Measurements from ENCODE around the gene CAD. TPM values are rescaled to one million over a fixed set of nuclear protein-coding genes. Genes with fewer than 3 reads are reported as not detected.
"Not testable (repeated sequence)": the region's sequence is repeated elsewhere in the genome, so short reads cannot be mapped to it uniquely, and the experiment has no call there.

CAD gene
- total RNA-seq, 4 donors from 2014 or later: 17.6 to 34.5 (median 22.0) TPM

GRCh38 chr2:27175330-27175729 is 41.8 kb upstream of the CAD start:
- DNase-seq: no peak
- H3K36me3 ChIP-seq: no peaks in the 10 kb centered on the region
- H3K9me3 ChIP-seq: no peaks in the 10 kb centered on the region
- intact Hi-C loops (cut with DNase I): no loop called here
- 62 to 66% methylated on average over 8 of the region's 8 CpGs for WGBS, 2 donors
- no peak overlapping the region for H3K4me3 ChIP-seq
- peaks cover 0 to 51% (median 0%) of the 10 kb centered on the region in 4 donors for H3K27me3 ChIP-seq
- no peak for TF ChIP-seq POLR2A (IDR thresholded peaks at IDR 0.05)
- TF ChIP-seq CTCF (IDR thresholded peaks at IDR 0.05): no peak
- H3K4me1 ChIP-seq: peaks cover 0 to 3% (median under 1%) of the 10 kb centered on the region in 3 donors
- H3K27ac ChIP-seq: no peak overlapping the region

DNA sequence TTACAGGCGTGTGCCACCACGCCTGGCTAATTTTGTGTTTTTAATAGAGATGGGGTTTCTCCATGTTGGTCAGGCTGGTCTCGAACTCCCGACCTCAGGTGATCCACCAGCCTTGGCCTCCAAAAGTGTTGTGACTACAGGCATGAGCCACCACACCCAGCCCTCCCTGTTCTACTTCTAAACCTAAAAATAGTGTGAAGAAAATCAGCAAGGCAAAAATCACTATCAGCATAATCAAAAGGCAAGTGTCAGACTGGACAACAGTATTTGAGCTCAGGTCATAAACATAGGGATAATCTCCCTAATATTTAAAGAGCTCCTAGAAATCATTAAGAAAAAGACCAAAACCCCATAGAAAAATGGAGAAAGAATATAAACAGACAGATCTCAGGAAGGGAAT is 41.4 kb upstream of the CAD start:
- H3K4me3 ChIP-seq; H3K27ac ChIP-seq; H3K9me3 ChIP-seq; intact Hi-C loops (cut with DNase I); H3K36me3 ChIP-seq; DNase-seq; H3K4me1 ChIP-seq: not testable (repeated sequence)
- peaks cover 0 to 49% (median 0%) of the 10 kb centered on the region in 4 donors for H3K27me3 ChIP-seq
- WGBS, 2 donors: 76 to 79% methylated on average over 2 to 3 of the region's 4 CpGs

DNA sequence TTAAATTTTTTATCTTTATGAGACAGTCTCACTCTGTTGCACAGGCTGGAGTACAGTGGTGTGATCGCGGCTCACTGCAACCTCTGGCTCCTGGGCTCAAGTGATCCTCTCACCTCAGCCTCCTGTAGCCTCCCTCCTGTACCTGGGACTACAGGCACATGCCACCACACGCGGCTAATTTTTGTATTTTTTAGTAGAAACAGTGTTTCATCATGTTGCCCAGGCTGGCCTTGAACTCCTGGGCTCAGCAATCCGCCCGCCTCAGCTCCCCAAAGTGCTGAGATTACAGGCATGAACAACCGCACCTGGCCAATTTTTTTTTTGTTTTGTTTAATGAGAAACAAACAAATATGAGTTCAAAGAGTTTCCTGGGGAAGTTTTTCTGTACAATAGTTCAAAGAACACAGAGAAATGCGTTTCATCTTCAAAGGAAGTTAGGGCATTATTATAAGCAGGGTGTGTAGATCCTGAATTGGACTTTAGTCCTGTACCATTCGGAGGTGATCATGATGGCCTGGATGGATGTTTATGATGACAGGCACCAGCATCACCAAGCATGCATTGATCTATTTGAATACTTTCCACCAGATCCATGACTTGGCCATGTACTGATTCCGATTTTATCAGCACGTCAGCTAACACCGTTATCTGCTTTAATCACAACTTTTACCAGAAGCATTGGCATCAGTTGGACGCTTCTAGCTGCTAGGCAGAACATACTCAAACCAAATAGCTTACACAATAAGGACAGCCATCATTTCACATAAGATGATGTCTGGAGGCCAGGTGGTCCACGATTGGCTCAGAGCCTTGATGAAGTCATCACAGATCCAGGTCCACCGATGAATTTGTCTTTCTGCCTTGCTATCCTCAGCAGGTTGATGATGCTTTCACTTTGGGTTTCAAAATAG is 39.5 kb upstream of the CAD start:
- 77% methylated on average over 15 of the region's 15 CpGs for WGBS, 2 donors
- Histone ChIP-seq H3K9me3 (no peaks in the 10 kb centered on the region), H3K4me1 (peaks cover 0 to 3% (median 0%) of the 10 kb centered on the region in 3 donors), H3K4me3 (no peak overlapping the region), H3K36me3 (no peaks in the 10 kb centered on the region), H3K27me3 (peaks cover 0 to 46% (median 0%) of the 10 kb centered on the region in 4 donors), H3K27ac (no peak overlapping the region)
- no peak for DNase-seq
- TF ChIP-seq CTCF (IDR thresholded peaks at IDR 0.05) (no peak), POLR2A (IDR thresholded peaks at IDR 0.05) (no peak)
- intact Hi-C loops (cut with DNase I): no loop called here

- H3K4me1 ChIP-seq: peaks cover 0 to 3% (median 0%) of the 10 kb centered on the region in 3 donors
- H3K4me3 ChIP-seq: no peak overlapping the region
- H3K27me3 ChIP-seq: peaks cover 0 to 39% (median 0%) of the 10 kb centered on the region in 4 donors
- no peaks in the 10 kb centered on the region for H3K36me3 ChIP-seq
- WGBS, 2 donors: 87% methylated on average over 3 of the region's 3 CpGs
- no peak for DNase-seq
- H3K9me3 ChIP-seq: no peaks in the 10 kb centered on the region
- no peak overlapping the region for H3K27ac ChIP-seq
- TF ChIP-seq POLR2A (IDR thresholded peaks at IDR 0.05) (no peak), CTCF (IDR thresholded peaks at IDR 0.05) (no peak)
- intact Hi-C loops (cut with DNase I): no loop called here
Observed at GRCh38 chr2:27178469-27178868, 38.7 kb upstream of the CAD start.

DNA sequence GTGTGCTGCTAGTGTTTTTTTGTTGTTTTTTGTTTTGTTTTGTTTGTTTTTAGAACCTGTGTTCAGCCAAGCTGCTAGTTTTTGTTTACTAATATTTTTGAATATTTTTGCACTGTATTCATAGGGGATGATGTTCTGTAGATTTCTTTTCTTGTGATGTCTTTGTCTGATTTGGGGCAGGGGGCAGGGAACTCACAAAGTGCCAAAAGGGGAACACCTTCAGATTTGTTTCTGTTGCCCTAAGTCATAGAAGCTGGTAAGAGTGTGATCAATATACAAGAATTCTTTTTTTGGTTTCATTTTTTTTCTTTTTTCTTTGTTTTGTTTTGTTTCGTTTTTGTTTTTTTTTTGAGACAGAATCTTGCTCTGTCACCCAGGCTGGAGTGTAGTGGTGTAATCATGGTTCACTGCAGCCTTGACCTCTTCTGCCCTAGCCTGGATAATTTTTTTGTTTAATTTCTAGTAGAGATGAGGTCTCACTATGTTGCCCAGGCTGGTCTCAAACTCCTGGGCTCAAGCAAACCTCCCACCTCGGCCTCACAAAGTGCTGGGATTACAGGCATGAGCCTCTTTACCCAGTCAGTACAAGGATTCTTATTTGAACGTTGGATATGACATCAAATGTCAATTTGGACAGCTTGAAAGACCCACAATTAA is 37.7 kb upstream of the CAD start:
- TF ChIP-seq CTCF (IDR thresholded peaks at IDR 0.05): no peak
- TF ChIP-seq POLR2A (IDR thresholded peaks at IDR 0.05): no peak
- peaks cover 0 to 6% (median 4%) of the 10 kb centered on the region in 3 donors for H3K4me1 ChIP-seq
- intact Hi-C loops (cut with DNase I): no loop called here
- 38 to 61% methylated on average over 3 of the region's 3 CpGs for WGBS, 2 donors
- no peak overlapping the region for H3K4me3 ChIP-seq
- H3K27ac ChIP-seq: peak overlapping the region in 2 of 4 donors; percentile 56
- H3K9me3 ChIP-seq: no peaks in the 10 kb centered on the region
- H3K27me3 ChIP-seq: peaks cover 0 to 38% (median 0%) of the 10 kb centered on the region in 4 donors
- DNase-seq: no peak
- no peaks in the 10 kb centered on the region for H3K36me3 ChIP-seq

Data from esophagus squamous epithelium (tissue), 5 donors.